ENCODE measurements around the gene KRTAP3-2.

The KRTAP3-2 gene

GRCh38 chr17:41016578-41017215, 17.0 kb upstream of the KRTAP3-2 start:
- no peak for TF ChIP-seq CTCF (IDR thresholded peaks at IDR 0.05; ENCODE audit: low read depth, low read length, missing control alignments)
- in situ Hi-C loops (cut with HindIII; ENCODE audit: low sequenced_read_pairs), result no loop called here

DNA sequence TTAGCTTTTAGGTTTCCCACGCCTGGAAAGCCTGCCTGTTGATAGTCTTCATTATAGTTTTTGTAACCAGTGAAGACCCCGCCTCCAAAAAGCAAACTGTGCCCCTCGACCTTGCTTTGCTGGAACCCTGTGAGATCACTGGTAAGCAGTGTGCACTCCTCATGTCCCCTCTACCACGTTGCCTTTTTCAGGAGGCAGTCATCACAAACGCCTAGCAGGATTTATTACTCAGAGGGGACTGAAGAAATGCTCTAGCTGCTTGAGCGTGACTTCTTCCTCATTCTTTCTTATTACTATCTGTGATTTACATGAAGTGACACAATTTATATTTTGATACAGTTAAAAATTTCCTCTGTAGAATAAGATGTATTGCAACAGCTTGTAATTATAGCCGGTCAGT, 15.7 kb upstream of the KRTAP3-2 start:
- no peak for DNase-seq (ENCODE audit: low read depth)
- no peak for TF ChIP-seq CTCF (IDR thresholded peaks at IDR 0.05; ENCODE audit: low read depth, low read length, missing control alignments)
- H3K4me3 ChIP-seq (ENCODE audit: low read depth, low read length), result no peak overlapping the region
- in situ Hi-C loops (cut with HindIII; ENCODE audit: low sequenced_read_pairs), result no loop called here

More at GRCh38 chr17:41016578-41017215, 17.0 kb upstream of the KRTAP3-2 start:
- H3K4me3 ChIP-seq (ENCODE audit: low read depth, low read length), result no peak overlapping the region
- no peak for DNase-seq (ENCODE audit: low read depth)

GRCh38 chr17:41013606-41014005, 13.9 kb upstream of the KRTAP3-2 start:
- H3K4me3 ChIP-seq (ENCODE audit: low read depth, low read length), result no peak overlapping the region
- DNase-seq (ENCODE audit: low read depth), result no peak
- in situ Hi-C loops (cut with HindIII; ENCODE audit: low sequenced_read_pairs), result no loop called here
- no peak for TF ChIP-seq CTCF (IDR thresholded peaks at IDR 0.05; ENCODE audit: low read depth, low read length, missing control alignments)

- H3K4me3 ChIP-seq (ENCODE audit: low read depth, low read length), result no peak overlapping the region
- in situ Hi-C loops (cut with HindIII; ENCODE audit: low sequenced_read_pairs), result no loop called here
- no peak for TF ChIP-seq CTCF (IDR thresholded peaks at IDR 0.05; ENCODE audit: low read depth, low read length, missing control alignments)
- DNase-seq (ENCODE audit: low read depth), result no peak
Measured at GRCh38 chr17:41013181-41013580, 13.5 kb upstream of the KRTAP3-2 start.

- TF ChIP-seq CTCF (IDR thresholded peaks at IDR 0.05; ENCODE audit: low read depth, low read length, missing control alignments), result no peak
- in situ Hi-C loops (cut with HindIII; ENCODE audit: low sequenced_read_pairs), result no loop called here
- no peak for DNase-seq (ENCODE audit: low read depth)
- H3K4me3 ChIP-seq (ENCODE audit: low read depth, low read length), result no peak overlapping the region
Measured at GRCh38 chr17:41012326-41013120, 12.8 kb upstream of the KRTAP3-2 start.

DNA sequence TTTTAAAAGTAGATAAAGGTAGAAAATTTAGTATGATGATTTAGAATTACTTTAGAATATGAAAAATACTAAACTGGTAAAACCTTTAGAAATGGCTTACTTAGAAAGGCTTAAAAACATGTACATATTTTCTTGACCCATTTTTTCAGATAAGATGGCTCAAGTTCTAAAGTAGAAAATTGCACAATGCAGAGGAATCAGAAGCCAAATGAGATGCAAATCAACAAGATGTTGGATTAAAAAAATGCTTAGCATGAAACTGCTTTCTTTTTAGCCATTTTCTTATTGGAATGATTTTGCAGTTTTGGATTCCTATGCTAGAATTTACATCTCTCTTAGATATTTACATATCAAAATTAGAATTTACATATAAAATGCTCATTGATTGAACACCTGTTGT, 10.7 kb upstream of the KRTAP3-2 start:
- DNase-seq (ENCODE audit: low read depth), result no peak
- in situ Hi-C loops (cut with HindIII; ENCODE audit: low sequenced_read_pairs), result no loop called here
- no peak for TF ChIP-seq CTCF (IDR thresholded peaks at IDR 0.05; ENCODE audit: low read depth, low read length, missing control alignments)
- no peak overlapping the region for H3K4me3 ChIP-seq (ENCODE audit: low read depth, low read length)

All from astrocyte of the cerebellum (primary cell).